ENCODE results near the gene TNFAIP8L3.

Gene TNFAIP8L3

DNA sequence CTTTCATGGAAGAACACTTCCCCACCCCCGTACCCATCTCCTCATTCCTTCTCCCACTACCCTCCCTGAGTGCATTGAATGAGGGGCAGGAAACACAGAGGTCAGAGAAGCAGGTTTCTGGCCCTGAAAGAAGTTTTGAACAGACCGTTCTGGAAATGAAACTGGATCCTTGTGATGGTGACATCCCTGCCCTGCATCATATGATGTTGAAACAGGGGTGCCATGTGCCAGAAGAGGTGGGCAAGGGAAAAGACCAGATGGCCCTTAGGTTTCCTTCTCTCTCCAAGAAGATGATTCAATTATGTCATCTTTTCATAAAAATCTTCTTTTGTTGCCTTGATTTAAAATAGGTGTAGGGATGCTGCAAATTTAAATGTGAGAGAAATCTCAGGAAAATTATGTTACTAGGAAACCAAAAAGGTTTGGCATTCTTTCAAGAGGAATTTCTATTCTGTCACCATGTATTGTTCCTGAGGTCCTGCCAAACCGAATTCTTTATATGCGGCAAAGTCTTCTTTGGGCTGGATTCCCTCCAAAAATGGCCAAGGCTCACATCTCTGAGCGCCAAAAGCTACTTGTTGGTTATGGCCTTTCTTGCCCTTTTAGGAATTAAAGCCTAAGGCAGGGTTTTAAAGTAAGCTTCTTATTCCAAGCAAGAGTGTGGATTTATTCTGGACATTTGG is 19.9 kb upstream of the TNFAIP8L3 start:
- DNase-seq: no peak

DNA sequence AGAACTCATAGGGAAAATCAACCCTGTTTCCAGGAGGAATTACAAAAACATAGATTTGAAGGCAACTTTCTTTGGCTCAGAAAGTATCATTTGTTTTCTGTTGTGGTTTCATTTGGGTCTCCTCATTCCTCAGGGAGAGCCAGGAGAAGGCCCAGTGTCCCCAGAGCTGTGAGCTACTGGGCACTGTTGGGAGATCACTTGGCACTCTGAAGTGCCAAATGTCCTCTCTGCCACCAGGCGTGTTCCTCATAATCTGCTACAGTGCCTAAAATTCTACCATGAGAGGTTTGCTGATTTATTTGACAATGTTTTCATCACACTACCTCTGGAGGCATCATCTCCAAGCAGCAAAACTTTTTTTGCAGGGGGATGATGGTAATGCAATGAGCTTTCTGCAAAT is 17.4 kb upstream of the TNFAIP8L3 start:
- DNase-seq: no peak

DNA sequence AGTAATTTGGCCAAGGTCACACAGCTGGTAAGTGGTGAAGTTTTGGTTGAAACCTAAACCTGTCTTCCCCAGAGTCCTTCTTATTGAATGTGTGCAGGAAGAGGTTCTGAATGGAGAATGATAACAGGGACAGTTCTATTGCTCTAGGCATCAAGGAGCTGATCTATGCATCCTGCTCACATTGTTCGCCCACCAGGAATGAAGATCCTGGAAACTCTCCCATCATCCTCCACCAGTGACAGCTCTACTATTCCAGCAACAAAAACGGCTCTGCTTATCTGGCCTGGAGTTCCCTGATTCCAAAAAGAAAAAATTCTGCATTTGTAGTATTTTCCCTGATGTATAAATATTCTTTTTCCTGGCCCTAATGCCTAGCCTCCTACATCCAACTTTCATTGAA is 16.4 kb upstream of the TNFAIP8L3 start:
- DNase-seq: no peak

DNA sequence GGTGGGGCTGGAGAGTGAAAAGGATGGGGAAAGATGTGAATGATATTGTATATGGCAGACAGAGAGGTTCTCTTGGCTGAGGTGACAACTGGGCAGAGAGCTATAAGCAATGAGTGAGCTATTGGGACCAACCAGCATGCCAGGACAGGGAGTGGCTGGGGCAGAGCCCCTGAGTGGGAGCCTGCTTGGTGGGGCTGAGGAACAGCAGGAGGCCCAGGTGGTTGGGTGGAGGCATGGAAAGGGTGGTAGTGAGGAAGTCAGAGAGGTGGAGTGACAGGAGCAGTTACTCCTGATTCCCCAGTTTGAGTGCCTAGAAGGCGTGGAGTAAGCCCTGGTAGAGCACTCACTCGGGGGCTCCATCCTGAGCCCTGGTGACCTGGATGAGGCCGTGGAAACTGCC is 15.5 kb upstream of the TNFAIP8L3 start:
- DNase-seq: no peak

DNA sequence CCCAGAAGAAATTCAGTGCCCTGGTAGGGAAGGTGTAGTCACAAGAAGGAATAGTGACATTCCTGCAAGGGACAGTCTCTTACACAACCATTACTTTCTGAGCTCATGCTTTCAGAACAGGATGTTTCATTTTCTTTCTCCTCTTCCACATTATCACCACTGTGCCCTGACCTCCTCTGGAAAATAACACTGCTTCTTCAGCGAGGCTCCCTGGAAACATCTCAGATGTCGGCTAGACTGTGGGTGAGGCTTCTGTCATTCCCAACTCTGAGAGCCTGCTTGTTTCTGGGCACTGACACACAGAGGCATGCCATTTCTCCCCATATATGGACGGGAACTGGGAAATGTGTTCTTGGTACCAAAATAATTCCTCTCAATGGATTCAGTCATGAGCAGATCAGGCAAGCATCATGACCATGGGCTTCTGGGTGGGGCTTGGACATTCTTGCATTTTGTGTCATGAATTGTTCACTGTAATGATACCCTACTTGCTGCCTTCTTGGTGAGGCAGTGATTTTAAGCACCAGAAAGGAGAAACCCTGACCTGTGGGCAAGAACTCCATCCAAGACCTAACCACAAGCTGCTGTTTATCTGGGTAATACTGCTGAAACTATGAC is 14.3 kb upstream of the TNFAIP8L3 start:
- no peak for DNase-seq

DNA sequence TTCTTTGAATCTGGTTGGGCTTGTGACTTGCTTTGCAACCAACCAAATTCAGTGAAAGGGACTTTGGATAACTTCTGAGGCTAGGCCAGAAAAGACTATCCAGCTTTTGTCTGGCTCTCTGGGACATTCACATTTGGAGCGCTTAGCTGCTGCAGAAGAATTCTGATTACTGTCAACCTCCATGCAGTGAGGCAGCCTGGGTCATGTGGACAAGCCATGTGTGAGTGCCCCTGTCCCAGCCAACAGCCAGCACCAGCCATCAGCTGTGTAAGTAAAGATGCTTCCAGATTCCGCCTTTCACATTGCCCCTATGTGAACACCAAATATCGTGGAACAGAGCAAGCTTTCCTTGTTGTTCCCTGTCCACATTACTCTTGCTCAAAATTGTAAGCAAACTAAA is 12.9 kb upstream of the TNFAIP8L3 start:
- no peak for DNase-seq

DNA sequence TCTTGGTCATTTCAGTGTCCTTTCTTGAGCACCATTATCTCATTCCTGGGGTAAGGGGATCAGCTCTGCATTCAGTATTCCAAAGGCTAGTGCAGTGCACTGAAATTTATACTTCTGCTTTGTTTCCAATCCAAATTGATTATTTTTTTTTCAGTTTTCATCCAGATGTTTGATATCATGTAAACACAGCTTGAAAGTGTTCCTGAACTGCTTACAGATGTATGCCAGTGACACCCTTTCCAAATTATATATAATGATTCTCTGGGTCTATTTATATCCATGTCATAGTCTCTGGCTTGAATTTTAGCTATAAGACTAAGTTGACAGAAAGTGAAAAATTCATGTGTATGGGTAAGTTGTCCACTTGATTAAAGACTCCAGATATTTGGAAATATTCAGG is 11.8 kb upstream of the TNFAIP8L3 start:
- no peak for DNase-seq

DNA sequence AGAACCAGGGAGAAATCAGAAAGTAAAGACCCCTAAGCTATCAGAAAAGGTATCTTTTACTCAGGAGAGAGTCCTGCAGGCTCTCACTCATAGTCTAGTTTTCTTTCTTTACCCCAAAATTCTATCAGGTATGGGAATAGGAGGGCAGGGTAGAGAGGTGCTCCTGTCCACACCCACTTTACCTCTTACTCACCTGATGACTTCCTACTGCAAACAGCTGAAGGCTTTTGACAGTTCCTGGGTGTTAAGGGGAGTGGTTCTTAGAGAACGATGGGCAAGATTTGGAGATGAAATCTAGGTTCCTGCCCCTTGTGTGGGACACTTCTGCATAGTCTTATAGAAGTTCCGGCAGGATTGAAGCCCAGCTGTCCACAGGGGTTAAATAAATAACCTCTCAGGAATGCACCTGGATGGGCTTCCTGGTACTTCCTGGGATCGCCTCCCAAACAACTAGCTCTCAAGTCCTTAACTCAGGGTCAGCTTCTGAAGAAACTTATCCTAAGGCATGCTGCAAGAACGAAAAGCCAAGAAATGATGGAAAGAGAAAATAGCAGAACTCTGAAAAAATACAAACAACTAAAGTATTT is 10.8 kb upstream of the TNFAIP8L3 start:
- no peak for DNase-seq

DNA sequence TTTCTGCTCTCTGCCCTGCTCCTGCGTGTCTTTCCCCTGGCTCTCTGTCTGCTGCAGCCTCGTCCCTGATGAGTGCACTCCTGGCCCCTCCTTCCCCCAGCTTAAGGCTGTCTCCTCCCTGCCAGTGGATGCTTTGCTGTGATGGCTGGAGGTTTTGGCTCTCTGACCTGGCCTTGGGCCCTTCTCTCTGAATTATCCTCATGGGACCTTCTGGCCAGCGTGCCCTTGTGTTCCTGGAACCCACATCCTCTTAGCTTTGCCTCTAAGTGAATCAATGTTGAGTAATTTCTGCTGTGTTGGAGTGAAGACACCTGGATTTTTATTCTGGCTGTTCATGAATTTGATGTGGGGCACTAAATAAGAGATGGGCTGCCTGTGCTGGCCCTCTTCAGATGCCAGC is 9.8 kb upstream of the TNFAIP8L3 start:
- no peak for DNase-seq

DNA sequence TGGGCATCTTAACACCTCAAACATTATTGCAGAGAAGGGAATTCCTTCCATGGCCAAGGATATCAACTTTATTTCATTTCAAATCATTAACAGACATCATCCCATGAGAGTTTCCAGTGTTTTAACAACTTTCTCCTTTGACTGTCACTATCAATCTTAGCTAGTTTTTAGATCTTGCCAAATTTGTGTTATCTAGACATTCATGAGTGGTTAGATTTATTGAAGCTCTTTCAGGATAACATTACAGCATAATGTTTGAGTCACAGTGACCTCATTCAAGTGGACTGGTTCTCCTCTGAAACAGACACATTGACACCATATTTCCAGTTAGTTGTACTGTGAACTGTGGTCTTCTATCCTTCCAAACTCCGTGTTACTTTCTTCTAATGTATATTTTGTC is 8.6 kb upstream of the TNFAIP8L3 start:
- no peak for DNase-seq

DNA sequence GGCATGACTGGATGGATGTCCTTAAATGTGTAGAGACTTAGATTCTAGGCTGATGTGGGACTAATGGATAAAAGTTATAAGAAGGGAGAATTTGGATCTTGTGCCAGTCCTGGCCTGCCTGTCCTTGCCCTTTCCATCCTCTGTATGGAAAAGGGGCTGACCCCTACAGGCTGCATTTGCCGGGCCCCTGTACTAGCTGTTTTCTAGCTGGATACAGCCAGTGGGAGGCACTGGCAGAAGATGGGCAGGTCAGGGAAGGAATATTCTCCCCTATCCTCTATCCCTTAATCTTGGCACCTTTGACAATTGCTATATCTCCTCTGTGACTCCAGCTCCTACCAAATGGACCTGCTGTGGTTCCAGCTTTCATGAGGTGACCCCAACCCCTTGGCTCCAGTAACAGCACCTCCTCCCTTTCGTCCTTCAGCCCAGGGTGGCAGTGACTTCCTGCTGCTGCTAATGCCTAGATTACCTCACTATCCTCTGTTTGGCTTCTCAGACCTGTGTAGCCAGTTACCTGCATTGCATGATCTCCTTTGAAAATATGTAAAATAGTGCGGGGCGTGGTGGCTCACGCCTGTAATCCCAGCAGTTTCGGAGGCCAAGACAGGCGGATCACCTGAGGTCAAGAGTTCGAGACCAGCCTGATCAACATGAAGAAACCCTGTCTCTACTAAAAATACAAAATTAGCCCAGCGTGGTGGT is 6.2 kb upstream of the TNFAIP8L3 start:
- DNase-seq: no peak

DNA sequence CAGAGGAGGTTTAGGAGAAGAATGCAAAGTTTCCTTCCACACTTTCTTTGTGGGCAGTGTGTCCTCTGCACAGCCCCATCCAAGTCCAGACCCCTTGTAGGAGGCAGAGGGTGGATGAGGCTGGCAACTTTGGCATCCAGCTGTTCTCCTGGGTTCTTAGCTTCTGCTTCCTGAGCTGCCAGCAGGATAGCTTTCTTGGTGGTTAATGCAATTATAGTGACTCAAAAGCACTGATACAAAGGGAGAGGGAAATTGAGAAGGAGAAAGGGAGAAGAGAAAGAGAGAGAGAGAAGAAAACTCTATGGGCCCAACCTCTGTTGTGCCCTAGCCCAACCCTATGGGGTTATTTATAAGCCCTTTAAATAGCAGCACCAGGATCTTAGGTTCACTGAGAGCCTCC is 4.5 kb upstream of the TNFAIP8L3 start:
- DNase-seq: no peak

DNA sequence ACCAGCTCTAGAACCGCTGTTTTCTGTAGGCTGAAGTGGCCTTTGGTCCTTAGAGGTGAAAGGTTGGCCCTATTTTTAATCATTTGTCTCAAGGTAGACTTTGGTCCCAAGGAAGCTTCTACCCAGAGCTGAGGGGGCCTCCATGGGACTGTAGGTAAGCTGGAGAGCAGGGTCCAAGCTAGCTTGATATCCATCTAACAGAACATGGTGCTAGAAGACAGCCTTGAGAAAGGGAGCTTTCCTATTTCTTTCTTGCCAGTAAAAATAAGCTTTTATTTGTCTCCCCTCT is 3.6 kb upstream of the TNFAIP8L3 start:
- DNase-seq: no peak

DNA sequence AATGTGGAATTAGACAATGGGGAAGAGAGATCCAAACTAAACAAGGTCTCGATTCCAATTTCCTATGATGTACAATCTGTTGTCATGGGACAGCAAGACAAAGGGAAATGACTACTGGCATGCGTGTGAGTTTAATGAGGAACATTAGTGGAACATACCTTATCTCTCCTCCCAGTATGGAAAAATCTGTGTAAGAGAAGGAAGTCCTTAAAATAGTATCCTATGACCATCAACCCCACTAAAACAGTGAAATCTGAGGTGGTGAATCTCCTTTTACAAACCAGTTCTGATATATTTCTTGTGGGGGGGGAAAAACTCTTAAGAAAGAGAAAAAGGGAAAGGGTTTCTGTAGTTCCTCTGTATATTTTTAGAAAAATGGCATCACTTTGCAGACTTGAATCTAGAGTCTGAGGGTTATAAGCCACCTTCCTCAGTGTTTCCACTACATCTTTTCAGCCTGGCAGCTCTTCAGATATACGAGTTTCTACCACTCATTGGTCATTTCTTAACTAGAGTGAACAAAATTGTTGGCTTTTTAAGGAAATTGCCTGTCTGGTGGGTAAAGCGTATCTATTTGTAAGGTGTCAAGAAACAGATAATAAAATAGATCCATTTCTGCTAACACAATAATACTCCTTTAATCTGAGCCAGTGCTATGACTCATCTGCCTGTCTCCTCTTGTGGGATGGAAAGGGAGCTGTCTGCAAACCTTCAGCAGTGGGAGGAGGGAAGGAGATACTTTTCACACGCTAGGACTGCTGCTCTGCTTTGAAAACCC is 3.0 kb upstream of the TNFAIP8L3 start:
- DNase-seq: no peak

DNA sequence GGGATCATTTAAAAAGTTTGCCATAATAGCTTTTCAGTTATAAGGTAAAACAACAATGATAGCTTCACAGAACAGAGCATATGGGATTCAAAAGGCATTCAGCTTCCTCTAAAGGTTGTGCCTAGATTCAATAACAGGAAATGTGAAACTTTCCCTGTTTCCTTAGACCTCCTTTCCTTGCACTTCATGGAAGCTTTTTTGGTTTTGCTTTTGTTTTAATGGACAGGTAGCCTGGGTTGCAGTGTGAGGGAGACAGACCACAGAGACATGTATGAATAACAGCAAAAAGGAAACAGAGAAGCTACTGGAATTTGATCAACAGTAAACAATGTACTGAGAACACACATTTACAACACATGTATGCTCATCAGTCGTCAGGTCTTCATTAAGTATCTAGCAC is 2.3 kb upstream of the TNFAIP8L3 start:
- DNase-seq: no peak

DNA sequence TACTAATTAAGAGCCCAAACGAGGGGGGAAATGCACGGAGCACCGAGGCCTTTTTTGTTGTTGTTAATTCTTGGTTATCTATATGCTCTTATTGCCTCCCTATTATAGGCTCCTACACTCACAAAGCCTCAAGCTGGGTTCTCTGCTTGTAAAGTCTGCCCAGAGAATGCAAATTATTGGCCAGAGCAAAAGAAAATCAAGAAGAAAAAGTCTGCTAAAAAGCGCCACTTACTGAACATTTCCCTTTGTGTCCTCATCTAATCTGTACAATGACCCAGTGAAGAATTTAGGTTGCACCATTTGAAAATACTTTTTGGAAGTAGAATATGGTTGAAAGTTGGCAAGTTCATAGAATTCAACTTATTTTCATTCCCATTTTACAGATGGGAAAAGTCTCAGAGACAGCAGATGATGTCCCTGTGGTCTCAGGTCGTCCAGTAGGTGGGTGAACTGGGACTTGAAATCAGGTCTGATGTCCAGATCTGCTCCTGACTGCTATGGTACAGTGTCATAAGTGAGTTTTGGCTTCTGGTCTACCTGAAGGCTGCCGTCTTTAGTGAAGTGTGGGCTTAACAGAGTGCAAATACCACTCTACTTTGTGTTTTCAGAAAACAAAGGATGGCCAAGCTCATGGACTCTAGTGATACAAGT is 1.1 kb upstream of the TNFAIP8L3 start:
- no peak for DNase-seq

DNA sequence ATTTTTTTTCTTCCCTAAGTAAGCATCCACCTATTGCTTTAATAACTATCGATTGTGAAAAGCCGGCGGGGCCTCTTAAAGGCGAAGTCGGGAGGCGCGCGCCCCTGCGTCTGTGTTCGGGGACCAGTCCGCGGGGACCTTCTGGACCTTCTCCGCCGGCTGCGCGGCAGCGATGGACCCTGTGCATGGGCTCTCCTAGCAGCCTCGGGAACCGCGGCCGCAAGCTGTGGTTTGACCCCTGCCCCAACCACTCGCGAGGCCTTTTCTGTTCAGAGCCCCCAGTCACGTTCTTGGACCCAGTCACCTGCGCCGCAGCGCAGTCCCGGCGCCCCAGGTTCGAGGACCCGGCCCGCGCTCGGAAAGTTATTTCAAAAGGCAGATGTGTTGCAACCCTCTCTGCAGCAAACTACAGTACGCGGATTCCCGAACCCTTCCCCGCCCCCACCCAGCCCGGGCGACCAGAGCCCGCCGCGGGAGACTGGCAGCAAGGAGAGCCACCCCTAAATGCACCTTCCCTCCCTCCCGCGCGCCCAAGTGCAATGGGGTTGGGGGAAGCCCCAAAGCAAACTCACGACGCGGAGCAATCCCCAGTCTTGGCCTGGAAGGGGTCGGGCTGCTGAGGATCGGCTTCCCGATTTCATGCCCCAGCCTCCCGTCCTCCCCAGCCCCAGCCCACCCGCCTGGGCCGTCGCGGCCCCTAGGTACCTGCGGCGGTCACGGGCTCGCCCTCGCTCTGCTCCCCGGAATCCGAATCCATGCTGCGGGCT is 684 bp downstream of the TNFAIP8L3 start:
- DNase-seq: no peak

DNA sequence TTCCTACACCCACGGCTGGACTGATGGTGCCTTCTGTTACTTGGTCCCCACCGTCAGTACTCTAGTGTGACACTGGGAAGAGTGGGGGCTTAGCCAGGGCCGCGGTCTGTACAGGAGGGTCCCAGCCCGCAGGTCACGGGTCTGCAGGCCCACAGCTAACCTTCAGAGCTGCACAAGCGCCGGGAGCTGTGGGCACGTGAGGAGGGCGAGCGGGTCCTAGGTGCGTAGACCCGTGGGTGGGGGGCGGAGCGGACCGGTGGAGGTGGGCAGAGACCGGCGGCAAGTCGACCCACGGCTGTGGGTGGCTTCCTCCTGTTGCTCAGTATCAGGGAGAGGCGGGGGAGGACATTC is 1.2 kb downstream of the TNFAIP8L3 start:
- no peak for DNase-seq

DNA sequence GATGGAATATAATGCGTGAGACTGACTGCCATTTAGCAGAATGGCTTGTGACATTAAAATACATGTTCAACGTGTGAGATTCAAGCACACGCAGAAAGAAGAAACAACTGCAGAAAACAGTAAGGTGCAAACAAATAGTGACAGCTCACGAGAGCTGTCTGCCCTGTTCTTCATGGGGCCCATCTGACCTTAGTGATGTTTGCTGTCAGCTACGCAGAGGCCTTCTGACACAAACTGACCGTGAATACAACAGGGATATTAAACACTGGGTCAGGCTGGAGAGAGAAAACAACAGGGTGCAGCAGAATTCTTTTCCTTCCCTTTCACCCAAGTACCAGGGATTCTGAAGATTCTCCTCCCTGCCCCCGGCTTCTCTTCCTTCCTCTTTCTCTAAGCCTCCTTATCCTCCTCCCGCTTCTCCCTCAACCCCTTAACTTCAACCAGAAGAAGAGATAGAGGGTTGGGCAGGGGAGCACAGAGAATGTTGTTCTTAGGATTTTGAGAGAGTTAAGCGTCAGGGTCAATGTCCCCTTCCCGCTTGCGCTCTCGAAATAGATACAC is 2.1 kb downstream of the TNFAIP8L3 start:
- no peak for DNase-seq

DNA sequence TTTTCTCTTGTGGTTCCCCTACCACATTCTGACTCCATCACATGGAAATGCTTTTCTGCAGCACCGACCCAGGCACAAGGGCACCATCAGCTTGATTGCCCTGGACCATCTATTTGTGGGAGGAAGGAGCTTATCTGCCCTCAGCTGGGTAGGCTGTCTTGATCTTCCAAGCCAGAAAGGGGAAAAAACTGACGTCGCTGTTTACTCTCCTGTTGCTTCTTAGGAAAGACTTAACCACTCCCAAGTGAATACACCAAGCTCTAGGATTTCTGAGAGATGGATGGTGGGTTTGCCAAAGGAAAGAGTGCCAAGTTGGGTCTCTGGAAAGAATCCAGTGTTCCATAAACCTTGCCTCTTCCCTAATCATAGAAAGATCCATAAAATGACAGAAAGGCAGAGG is 4.0 kb downstream of the TNFAIP8L3 start:
- no peak for DNase-seq

DNA sequence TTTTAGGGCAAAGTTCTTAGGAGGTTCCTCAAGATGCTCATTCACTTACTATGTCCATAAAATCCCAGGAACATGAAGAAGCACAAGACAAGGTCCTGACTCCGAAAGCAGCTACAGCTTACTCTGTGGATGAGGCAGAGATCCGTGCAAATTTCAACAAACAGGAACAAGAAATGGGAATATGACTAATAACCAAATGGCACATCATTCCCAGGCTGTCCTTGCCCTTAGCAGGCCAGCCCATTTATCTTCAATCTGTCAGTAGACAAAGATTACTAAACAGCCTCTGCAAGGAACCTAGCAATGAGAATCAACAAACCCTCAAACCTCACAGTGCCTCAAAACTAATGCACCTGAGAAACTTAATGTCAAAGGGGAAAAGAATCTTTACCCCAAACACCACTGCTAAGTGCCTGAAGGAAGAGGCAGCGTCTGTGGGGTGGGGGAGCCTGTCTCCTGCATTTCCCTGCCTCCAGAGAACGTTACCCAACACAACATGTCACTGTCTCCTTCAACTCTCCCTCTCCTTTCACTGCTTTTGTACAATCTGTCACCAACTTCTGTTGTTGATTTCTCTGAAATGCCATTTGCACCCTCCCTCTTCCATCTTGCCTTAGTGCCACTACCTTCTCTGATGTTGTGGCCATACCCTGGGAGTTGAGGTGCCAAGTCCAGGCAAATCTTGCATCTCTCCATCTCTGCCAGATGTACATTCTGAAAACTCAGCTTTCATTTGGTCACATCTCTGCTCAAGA is 4.8 kb downstream of the TNFAIP8L3 start:
- DNase-seq: no peak

All from activated CD4-positive, alpha-beta T cell treated with anti-CD3 and anti-CD28 coated beads for 4 hours (primary cell).